Keratinocyte (primary cell): ENCODE measurements around the gene USP19. TPM values are rescaled to one million over a fixed set of nuclear protein-coding genes. Genes with fewer than 3 reads are reported as not detected.

Experiments used
- DNase-seq: peaks from one replicate; pipeline ENCODE4 v3.0.0-alpha.2; 2011; ENCODE audit warnings: low read depth, missing footprints, low spot score
- FAIRE-seq: peaks from 2 replicates; lab custom pipeline; 2011; peaks lifted over from hg19 to GRCh38; lab: Jason Lieb, UNC
- H2AFZ ChIP-seq: 2 replicates; pipeline ENCODE4 v1.6.0; 2012; ENCODE audit warnings: low read length, control low read depth, inconsistent platforms; ENCODE audit not compliant: control insufficient read depth
- H3K27ac ChIP-seq: 2 replicates; pipeline ENCODE4 v1.5.1; 2011; ENCODE audit warnings: low read length; ENCODE audit not compliant: control insufficient read depth, insufficient read depth
- H3K27me3 ChIP-seq: 3 replicates; pipeline ENCODE4 v1.6.0; 2011; ENCODE audit warnings: low read length; ENCODE audit not compliant: control insufficient read depth, insufficient read depth; ENCODE audit errors: extremely low read depth
- H3K36me3 ChIP-seq, 2 experiments: 2 replicates in 1 of 2; 3 replicates in 1 of 2; pipeline ENCODE4 v1.5.1; 2011; ENCODE audit warnings: low read length in 2 of 2, mild to moderate bottlenecking in 1 of 2; ENCODE audit not compliant: control insufficient read depth in 2 of 2, insufficient read depth in 2 of 2; ENCODE audit errors: extremely low read depth in 1 of 2
- H3K4me1 ChIP-seq: 3 replicates; pipeline ENCODE4 v1.5.1; 2011; ENCODE audit warnings: low read length; ENCODE audit not compliant: control insufficient read depth, insufficient read depth; ENCODE audit errors: extremely low read depth
- H3K4me2 ChIP-seq: 3 replicates; pipeline ENCODE4 v1.6.0; 2011; ENCODE audit warnings: low read depth, low read length; ENCODE audit not compliant: control insufficient read depth, insufficient read depth; ENCODE audit errors: extremely low read depth
- H3K4me3 ChIP-seq, 3 experiments: fragments of 200-600 bp in 1 of 3; sonication (generic) in 1 of 3; 2 replicates in 2 of 3; 3 replicates in 1 of 3; pipeline ENCODE4 v1.5.1; 2011 to 2016; ENCODE audit warnings: low read length in 3 of 3, mild to moderate bottlenecking in 3 of 3, control low read depth in 2 of 3, inconsistent platforms in 1 of 3, low read depth in 1 of 3, mixed read lengths in 1 of 3, mixed run types in 1 of 3, moderate library complexity in 1 of 3; ENCODE audit not compliant: control insufficient read depth in 2 of 3, insufficient read depth in 2 of 3; ENCODE audit errors: extremely low read depth in 1 of 3
- H3K79me2 ChIP-seq: 2 replicates; pipeline ENCODE4 v1.6.0; 2012; ENCODE audit warnings: low read length; ENCODE audit not compliant: control insufficient read depth, insufficient read depth
- H3K9ac ChIP-seq: 3 replicates; pipeline ENCODE4 v1.6.0; 2011; ENCODE audit warnings: low read length; ENCODE audit not compliant: control insufficient read depth, insufficient read depth; ENCODE audit errors: extremely low read depth
- H3K9me1 ChIP-seq: 3 replicates; pipeline ENCODE4 v1.6.0; 2011; ENCODE audit warnings: low read length; ENCODE audit not compliant: control insufficient read depth, insufficient read depth; ENCODE audit errors: extremely low read depth
- H3K9me3 ChIP-seq: 2 replicates; pipeline ENCODE4 v1.5.1; 2012; ENCODE audit warnings: low read depth, low read length; ENCODE audit not compliant: control insufficient read depth
- H4K20me1 ChIP-seq: 3 replicates; pipeline ENCODE4 v1.6.0; 2011; ENCODE audit warnings: low read length; ENCODE audit not compliant: control insufficient read depth, insufficient read depth; ENCODE audit errors: extremely low read depth
- CTCF ChIP-seq, 3 experiments: IDR thresholded peaks in 1 of 3; conservative IDR thresholded peaks in 1 of 3; optimal IDR thresholded peaks in 1 of 3; 2 replicates in 2 of 3; 3 replicates in 1 of 3; pipeline versions ENCODE3 to v1.5.1; 2011; ENCODE audit warnings: low read length in 3 of 3, mild to moderate bottlenecking in 3 of 3, moderate library complexity in 2 of 3, control low read depth in 1 of 3, inconsistent platforms in 1 of 3; ENCODE audit not compliant: insufficient read depth in 2 of 3; ENCODE audit errors: extremely low read depth in 1 of 3
- EZH2 ChIP-seq: IDR thresholded peaks from one replicate; pipeline ENCODE4 v1.6.1; 2012; ENCODE audit warnings: inconsistent platforms, mild to moderate bottlenecking, low read length, moderate library complexity
- dilution Hi-C: fragments of 300-500 bp; cut with MboI; formaldehyde crosslinking; loops from one replicate; pipeline ENCODE4 v1.7.0; 2020; ENCODE audit warnings: low sequenced_read_pairs; ENCODE audit not compliant: extremely low pct_ligation_motif_present
- polyA plus RNA-seq, 5 experiments: library from polyadenylated mRNA; depleted of rRNA in 3 of 5; stranded (reverse) in 3 of 5; stranded (forward) in 1 of 5; unstranded in 1 of 5; fragments of >200 nt; gene quantifications; 1 replicate in 1 of 5; 2 replicates in 3 of 5; 3 replicates in 1 of 5; pipeline versions ENCODE4 v1.2.1 to v1.2.3, GENCODE V29; 2011 to 2012; ENCODE audit warnings: missing spikeins in 2 of 5, low read depth in 1 of 5, low replicate concordance in 1 of 5

Gene USP19
- polyA plus RNA-seq, 1 donor (not counting 4 experiments of a cell fraction or from before 2014, with no cell fraction given), result 23.1 TPM

- no peak for FAIRE-seq
- dilution Hi-C loops, result no loop called here
- no peak for TF ChIP-seq CTCF (optimal IDR thresholded peaks at IDR 0.05 in 1 of 3, IDR thresholded peaks at IDR 0.05 in 1 of 3, conservative IDR thresholded peaks at IDR 0.05 in 1 of 3; ENCODE audit: extremely low read depth in 1 of 3, insufficient read depth in 2 of 3, low read length in 3 of 3)
- TF ChIP-seq EZH2, result no peak
Observed at GRCh38 chr3:49151610-49152009, 31.0 kb upstream of the USP19 start.

GRCh38 chr3:49148159-49148558 lies 27.5 kb upstream of the USP19 start:
- H3K9me1 ChIP-seq, result no peaks in the 10 kb centered on the region
- no peak overlapping the region for H3K27ac ChIP-seq
- H3K4me3 ChIP-seq, result no peak overlapping the region
- H3K9me3 ChIP-seq, result no peaks in the 10 kb centered on the region
- TF ChIP-seq CTCF (optimal IDR thresholded peaks at IDR 0.05 in 1 of 3, IDR thresholded peaks at IDR 0.05 in 1 of 3, conservative IDR thresholded peaks at IDR 0.05 in 1 of 3; ENCODE audit: extremely low read depth in 1 of 3, insufficient read depth in 2 of 3, low read length in 3 of 3) (no peak), EZH2 (no peak)
- H3K9ac ChIP-seq, result no peak overlapping the region
- H3K79me2 ChIP-seq, result no peaks in the 10 kb centered on the region
- no peak for DNase-seq
- no peak for FAIRE-seq
- no peak overlapping the region for H2AFZ ChIP-seq
- H3K4me1 ChIP-seq, result no peaks in the 10 kb centered on the region
- dilution Hi-C loops, result no loop called here
- H3K4me2 ChIP-seq, result no peak overlapping the region
- no peaks in the 10 kb centered on the region for H4K20me1 ChIP-seq
- H3K36me3 ChIP-seq, result no peaks in the 10 kb centered on the region
- H3K27me3 ChIP-seq, result no peaks in the 10 kb centered on the region

More at GRCh38 chr3:49151610-49152009, 31.0 kb upstream of the USP19 start:
- H3K4me3 ChIP-seq, result no peak overlapping the region
- H3K4me1 ChIP-seq, result no peaks in the 10 kb centered on the region
- H2AFZ ChIP-seq, result no peak overlapping the region
- no peak overlapping the region for H3K4me2 ChIP-seq
- no peaks in the 10 kb centered on the region for H3K36me3 ChIP-seq
- H3K27ac ChIP-seq, result no peak overlapping the region
- no peak for DNase-seq
- H3K9me3 ChIP-seq, result no peaks in the 10 kb centered on the region
- H3K27me3 ChIP-seq, result no peaks in the 10 kb centered on the region
- no peaks in the 10 kb centered on the region for H4K20me1 ChIP-seq
- H3K9ac ChIP-seq, result no peak overlapping the region
- H3K9me1 ChIP-seq, result no peaks in the 10 kb centered on the region
- no peaks in the 10 kb centered on the region for H3K79me2 ChIP-seq
